Left colon (tissue), 2 donors: ENCODE results near the gene FCGBP. TPM values are rescaled to one million over a fixed set of nuclear protein-coding genes. Genes with fewer than 3 reads are reported as not detected.
"Not testable (repeated sequence)": the region's sequence is repeated elsewhere in the genome, so short reads cannot be mapped to it uniquely, and the experiment has no call there.

Source experiments
- ATAC-seq: fragments of 200-7000 bp; cut with Tn5 transposase; one replicate; pipeline ENCODE4 v1.9.1; 2020; ENCODE audit warnings: mild to moderate bottlenecking, moderate library complexity
- DNase-seq, 2 donors: peaks; one replicate each; pipeline ENCODE4 v3.0.0-alpha.2; 2020
- intact Hi-C, 2 donors: fragments of 100-400 bp; cut with DNase I in 1 of 2; cut with micrococcal nuclease in 1 of 2; formaldehyde crosslinking; loops; one replicate each; pipeline versions ENCODE4 v1.11.2 to v1.14.0; 2022; cut with DNase I, micrococcal nuclease
- total RNA-seq, 2 donors: library from RNA; stranded (reverse); fragmentation: NEBNext Ultra II Directional; extraction: Animal tissue kit (Norgen Biotek cat#: 25700); gene quantifications; one replicate each; pipeline ENCODE4 v1.2.1, GENCODE V29; 2021
- donor health status: DM: no; HTN: no; CAD: no.
- donor health status: DM: yes; HTN: yes; CAD: no.

FCGBP gene
- total RNA-seq, 2 donors from 2014 or later, result 6,411 to 6,996 TPM

GRCh38 chr19:39898858-39899257 lies 35.6 kb downstream of the FCGBP start:
- ATAC-seq, intact Hi-C loops, DNase-seq: not testable (repeated sequence)

GRCh38 chr19:39897511-39898245 lies 36.8 kb downstream of the FCGBP start:
- DNase-seq, intact Hi-C loops: not testable (repeated sequence)
- ATAC-seq, result peak; percentile 61

- intact Hi-C loops, DNase-seq, ATAC-seq: not testable (repeated sequence)
Measured at GRCh38 chr19:39895096-39895495, 39.3 kb downstream of the FCGBP start.

- DNase-seq, intact Hi-C loops, ATAC-seq: not testable (repeated sequence)
Measured at GRCh38 chr19:39894236-39894606, 40.2 kb downstream of the FCGBP start.

GRCh38 chr19:39893366-39894235 lies 40.8 kb downstream of the FCGBP start:
- ATAC-seq, intact Hi-C loops, DNase-seq: not testable (repeated sequence)

- ATAC-seq, intact Hi-C loops: not testable (repeated sequence)
Measured at GRCh38 chr19:39892506-39892902, 41.9 kb downstream of the FCGBP start.

GRCh38 chr19:39891660-39892505 lies 42.6 kb downstream of the FCGBP start:
- intact Hi-C loops, DNase-seq: not testable (repeated sequence)
- peak; percentile 18 for ATAC-seq

More at GRCh38 chr19:39892506-39892902, 41.9 kb downstream of the FCGBP start:
- DNase-seq, result not testable (repeated sequence)

- ATAC-seq (peak; percentile 2), DNase-seq (no peak)
- intact Hi-C loops, result no loop called here
Measured at GRCh38 chr19:39890755-39891551, 43.5 kb downstream of the FCGBP start.

GRCh38 chr19:39889872-39890754 lies 44.3 kb downstream of the FCGBP start:
- ATAC-seq, result peak; percentile 2
- DNase-seq, intact Hi-C loops: not testable (repeated sequence)

GRCh38 chr19:39887456-39887951 lies 46.9 kb downstream of the FCGBP start:
- DNase-seq, ATAC-seq, intact Hi-C loops: not testable (repeated sequence)

GRCh38 chr19:39885821-39886554 lies 48.4 kb downstream of the FCGBP start:
- intact Hi-C loops, ATAC-seq: not testable (repeated sequence)
- DNase-seq, result peak in 1 of 2 donors; percentile 24

GRCh38 chr19:39884721-39885120 lies 49.7 kb downstream of the FCGBP start:
- ATAC-seq, intact Hi-C loops: not testable (repeated sequence)

More at GRCh38 chr19:39884721-39885120, 49.7 kb downstream of the FCGBP start:
- not testable (repeated sequence) for DNase-seq
